ENCODE data around the gene TMEM143.
"Not testable (repeated sequence)": the region's sequence is repeated elsewhere in the genome, so short reads cannot be mapped to it uniquely, and the experiment has no call there.

Gene TMEM143

DNA sequence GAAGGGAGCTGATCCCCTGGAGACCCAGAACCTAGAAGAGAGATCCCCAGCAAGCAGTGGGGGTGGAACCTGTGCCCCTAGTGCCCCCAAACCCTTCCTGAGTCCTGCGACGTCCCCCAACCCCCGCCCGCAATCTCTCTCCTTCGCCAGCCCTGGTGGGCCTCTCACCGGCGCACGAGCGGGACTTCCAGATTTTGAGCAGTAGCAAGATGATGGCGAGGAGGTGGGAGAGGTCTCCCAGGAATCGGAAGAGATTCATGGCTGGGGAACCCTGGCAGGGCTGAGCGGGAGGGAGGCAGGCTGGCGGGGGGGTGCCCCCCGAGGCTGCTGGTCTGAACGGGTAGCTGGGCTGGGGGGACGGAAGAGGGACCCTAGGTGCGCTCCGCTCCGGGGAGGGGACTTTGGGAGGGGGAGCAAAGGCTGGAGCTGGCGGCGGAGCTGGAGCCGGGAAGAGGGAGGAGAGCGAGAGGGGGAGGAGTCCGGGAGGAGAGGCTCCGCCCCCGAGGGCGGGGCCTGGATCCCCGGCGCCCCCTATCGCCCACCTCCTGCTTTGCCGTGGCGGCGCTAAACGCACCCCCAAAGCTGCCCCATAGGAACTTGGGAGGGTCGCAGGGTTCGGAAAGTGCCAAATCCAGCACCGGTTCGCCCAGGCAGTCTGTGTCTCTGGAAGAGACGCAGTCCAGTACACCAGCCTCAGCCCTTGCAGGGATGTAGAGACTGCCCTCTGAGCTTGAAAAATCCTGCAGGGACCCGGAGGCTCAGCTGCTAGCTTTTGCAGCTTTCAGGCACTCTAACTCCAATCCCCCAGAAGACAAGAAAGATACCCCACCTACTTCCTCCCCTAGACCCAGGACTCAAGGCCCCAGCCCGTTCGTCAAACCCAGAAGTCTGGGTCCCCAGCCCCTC, 27.6 kb upstream of the TMEM143 start, which contains the start of gene KDELR1:
KDELR1 (minus strand) TSS at position 452 of the 906 bp plus-strand sequence; CDS start at position 259, 193 bp downstream.
- DNase-seq (ENCODE audit: low read depth, low spot score) = peak; percentile 90

DNA sequence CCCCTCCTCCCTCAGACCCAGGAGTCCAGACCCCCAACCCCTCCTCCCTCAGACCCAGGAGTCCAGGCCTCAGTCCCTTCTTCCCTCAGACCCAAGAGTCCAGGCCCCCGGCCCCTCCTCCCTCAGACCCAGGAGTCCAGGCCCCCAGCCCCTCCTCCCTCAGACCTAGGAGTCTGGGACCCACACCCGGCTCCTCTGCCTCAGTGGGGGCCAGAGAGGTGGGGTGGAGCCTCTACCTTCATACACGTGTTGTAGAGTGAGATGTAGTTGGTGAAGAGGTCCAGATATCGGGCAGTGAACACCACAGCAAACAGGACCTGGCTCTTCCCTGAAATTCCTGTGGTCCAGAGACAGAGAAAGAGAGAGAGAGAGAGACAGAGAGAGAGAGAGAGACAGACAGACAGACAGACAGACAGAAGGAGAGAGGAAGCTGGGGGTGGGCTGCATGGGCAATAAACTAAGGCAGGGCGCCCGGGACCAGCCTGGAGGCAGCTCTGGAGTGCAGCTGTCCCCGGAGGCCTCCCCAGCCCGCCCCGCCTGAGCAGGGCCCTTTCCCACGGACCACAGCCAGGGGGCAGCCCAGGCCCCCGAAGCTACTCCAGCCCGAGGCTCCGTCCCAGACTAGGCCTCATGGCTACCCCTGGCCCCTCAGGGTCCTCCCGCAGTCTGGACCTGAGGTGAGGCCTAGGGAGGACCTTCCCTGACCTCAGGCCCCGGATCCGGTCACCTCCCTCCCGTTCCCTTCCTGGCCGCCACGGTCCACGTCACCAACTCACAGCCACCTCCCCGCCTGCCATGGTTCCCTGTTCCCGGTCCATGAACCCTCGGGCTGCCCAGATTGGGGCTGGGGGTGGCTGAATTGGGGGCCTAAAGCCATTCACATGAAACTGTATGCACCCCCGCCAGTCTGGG, 26.7 kb upstream of the TMEM143 start:
- peak; percentile 89 for DNase-seq (ENCODE audit: low read depth, low spot score)

DNA sequence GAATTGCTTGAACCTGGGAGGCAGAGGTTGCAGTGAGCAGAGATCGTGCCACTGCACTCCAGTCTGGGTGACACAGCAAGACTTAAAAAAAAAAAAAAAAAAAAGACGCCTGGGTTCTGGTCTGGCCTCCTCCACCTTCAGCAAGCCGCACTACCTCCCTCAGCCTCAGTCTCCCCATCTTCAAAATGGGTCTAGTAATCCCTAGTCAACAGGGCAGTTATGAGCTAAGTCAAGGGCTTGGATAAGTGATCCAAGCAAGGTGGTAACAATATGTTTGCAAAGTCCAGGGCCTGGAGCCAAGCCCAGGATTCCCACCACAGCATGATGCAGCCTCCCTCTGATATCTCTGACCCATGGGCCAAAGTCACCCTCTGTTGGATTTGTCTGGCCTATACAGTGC, 23.2 kb upstream of the TMEM143 start:
- DNase-seq (ENCODE audit: low read depth, low spot score) = no peak

DNA sequence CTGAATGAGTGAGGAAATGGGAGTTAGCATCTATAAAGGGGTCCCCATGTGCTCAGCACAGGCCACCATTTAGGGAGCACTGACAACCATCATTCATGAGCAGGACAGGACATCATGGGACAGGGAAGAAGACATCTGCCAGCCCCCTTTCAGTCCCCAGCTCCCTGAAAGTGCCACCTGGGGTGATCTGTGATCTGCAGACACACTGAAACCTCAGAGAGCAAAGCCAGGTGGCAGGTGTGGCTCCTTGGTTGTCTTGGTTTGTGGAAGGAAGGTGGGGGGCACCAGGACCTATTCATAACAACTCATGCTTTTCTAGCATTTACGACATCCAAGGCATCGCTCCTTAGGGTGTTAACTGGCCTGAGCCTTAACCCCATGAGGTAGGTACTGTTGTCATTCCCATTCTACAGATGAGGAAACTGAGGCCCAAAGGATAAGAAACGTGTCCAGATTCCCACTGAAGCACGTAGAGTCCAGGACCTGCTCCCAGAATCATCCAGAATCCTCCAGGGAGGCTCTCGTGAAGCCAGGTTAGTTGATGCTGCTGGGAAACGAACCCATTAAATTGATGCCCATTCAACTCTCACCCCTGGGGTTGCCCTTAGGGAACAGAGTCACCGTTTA, 21.8 kb upstream of the TMEM143 start:
- no peak for DNase-seq (ENCODE audit: low read depth, low spot score)

DNA sequence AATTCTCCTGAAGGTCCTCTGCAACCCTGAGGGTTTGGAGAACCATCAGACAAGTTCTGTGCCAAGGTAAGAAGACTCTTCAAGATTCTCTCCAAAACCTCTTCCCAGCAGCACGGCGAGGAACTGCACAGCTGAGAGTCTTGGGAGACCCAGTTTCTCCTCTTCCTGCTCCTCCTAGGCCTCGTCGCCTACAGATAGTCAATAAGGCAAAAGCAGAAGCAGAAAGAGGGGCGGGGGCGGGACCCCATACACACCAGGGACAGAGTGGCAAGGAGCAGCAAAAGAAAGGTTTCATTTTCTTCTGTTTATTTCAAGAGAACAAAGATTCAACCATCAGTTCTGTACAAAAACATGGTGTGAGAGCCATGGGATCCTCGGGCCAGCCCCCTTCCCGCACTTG, 18.5 kb upstream of the TMEM143 start:
- no peak for DNase-seq (ENCODE audit: low read depth, low spot score)

DNA sequence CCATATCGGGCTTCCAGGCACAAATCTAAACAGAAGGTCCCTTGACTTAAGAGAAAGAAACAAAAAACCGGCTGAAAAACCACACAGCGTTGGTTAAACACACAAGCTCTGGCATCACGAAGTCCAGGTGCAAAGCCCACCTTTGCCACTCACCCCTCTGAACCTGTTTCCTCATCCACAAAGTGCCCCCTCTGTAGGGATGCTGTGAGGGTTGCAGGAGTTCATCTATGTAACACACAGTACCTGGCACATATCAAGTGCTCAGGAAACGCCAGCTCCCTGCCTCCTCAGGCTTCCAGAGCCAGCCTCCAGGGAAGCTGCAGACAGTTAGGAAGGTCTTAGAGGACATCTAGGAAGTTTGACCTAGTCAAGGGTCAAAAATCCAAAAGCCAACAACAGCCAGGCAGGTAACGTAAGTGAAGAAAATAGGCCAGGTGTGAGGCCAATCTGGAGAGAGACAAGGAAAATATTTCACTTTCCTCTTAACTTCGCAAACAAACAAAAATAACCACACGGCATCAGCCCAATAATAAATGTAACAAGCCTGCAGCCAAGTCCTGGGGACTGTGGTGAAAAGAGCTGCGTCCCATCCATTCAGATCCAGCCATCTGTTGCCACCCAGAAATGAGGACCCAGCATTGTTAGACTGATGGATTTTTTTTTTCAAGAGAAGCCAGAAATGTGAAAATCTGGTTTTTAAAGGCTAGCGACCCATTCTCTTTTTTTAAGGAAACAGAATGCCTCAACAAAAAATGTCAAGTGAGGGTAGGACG, 17.6 kb upstream of the TMEM143 start:
- no peak for DNase-seq (ENCODE audit: low read depth, low spot score)

DNA sequence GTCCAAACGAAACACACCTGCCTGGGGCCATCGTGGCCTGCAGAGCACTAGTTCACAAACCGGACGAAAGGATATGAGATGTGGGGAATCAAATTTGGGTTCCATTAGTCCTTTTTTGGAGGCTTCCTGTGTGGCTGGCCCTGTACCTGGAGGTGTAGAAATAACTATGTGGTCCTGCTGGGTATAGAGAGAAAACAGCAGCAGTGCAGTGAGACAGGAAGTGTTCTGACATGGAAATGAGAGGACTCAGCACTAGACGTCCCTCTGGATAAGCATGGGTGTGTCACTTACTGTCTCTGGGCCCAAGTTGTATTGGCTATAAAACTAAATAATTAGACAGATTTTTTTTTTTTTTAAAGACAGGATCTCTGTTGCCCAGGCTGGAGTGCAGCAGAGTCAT, 15.3 kb upstream of the TMEM143 start:
- no peak for DNase-seq (ENCODE audit: low read depth, low spot score)

DNA sequence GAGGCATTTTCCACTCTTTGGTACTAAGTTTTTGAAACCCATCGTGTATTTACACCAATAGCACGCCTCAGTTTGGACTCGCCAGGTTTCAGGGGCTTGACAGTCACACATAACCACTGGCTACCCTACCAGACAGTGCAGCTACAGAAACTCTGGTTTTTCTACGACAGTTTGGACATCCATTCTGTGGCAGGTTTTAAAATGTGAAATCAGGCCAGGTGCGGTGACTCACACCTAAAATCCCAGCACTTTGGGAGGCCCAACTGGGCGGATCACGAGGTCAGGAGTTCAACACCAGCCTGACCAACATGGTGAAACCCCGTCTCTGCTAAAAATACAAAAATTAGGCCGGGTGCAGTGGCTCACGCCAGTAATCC, 14.4 kb upstream of the TMEM143 start:
- no peak for DNase-seq (ENCODE audit: low read depth, low spot score)

DNA sequence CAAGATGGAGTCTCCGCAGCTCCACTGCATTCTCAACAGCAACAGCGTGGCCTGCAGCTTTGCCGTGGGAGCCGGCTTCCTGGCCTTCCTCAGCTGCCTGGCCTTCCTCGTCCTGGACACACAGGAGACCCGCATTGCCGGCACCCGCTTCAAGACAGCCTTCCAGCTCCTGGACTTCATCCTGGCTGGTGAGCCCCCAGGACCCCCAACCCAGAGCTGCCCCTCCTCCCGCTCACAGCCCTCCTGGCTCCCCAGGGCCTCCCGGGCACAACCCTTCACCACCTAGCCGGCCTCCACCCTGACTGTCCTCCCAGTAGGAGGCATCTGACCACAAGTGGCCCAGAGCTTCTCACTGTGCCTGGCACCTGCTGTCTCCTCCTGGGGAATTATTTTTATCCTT, 9.8 kb upstream of the TMEM143 start:
- DNase-seq (ENCODE audit: low read depth, low spot score) = no peak

DNA sequence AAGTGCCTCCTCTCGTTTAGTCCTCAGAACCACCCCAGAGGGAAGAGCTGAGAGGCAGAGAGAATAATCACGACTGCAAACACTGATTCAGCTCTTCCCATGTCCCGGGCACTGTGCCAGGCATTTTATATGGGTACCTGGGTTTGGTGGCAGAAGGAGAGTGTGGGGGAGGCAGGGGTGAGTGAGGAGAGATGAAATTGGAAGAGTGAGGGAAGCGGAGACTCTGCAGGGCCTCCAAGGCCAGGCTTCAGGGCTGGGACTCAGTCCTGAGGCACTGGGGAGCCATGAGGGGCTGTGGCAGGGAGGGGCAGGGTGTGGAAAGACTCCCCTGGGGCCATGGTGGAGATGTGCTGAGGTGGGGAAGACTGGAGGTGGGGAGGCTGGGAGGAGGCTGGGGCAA, 9.2 kb upstream of the TMEM143 start:
- peak; percentile 59 for DNase-seq (ENCODE audit: low read depth, low spot score)

DNA sequence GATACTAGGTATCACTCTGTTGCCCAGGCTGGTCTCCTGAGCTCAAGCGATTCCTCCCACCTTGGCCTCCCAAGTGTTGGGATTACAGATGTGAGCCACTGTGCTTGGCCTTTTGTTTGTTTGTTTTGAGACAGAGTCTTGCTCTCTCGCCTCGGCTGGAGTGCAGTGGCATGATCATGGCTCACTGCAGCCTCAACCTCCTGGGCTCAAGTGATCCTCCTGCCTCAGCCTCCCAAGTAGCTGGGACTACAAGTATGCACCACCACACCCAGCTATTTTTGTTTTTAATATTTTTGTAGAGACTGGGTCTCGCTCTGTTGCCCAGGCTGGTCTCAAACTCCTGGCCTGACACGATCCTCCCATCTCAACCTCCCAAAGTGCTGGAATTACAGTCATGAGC, 8.0 kb upstream of the TMEM143 start:
- not testable (repeated sequence) for DNase-seq (ENCODE audit: low read depth, low spot score)

DNA sequence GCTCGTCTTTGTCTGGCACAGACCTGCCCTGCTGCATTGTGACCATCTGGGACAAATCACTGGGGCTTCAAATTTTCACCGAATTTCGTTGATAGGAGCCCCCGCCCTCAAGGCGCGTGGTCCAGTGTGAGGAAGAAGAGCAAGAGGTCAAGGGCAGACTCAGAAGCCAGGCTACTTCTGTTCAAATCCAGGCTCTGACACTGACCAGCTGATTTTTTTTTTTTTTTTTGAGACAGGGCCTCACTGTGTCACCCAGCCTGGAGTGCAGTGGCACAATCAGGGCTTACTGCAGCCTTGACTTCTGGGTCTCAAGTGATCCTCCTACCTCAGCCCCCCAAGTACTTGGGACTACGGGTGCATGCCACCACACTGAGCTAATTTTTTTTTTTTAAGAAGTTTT, 7.6 kb upstream of the TMEM143 start:
- no peak for DNase-seq (ENCODE audit: low read depth, low spot score)

DNA sequence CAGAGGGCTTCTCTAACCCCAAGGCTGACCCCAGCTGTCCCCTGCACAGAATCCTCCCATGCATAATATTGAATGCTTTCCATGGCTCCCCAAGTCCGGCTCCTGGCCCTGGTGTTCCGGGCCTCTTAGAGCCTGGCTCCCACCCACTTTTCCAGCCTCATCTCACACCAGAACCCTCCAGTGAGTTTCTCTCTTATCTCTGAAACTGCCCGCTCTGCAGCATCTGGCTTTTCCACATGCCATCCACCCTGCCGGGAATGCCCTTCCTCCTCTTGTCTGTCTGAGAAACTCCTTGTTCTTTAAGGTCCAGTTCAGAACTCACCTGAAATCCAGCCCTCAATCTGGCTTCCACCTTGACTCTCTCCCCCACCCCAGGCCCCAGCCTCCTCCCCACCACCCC, 7.2 kb upstream of the TMEM143 start:
- no peak for DNase-seq (ENCODE audit: low read depth, low spot score)

DNA sequence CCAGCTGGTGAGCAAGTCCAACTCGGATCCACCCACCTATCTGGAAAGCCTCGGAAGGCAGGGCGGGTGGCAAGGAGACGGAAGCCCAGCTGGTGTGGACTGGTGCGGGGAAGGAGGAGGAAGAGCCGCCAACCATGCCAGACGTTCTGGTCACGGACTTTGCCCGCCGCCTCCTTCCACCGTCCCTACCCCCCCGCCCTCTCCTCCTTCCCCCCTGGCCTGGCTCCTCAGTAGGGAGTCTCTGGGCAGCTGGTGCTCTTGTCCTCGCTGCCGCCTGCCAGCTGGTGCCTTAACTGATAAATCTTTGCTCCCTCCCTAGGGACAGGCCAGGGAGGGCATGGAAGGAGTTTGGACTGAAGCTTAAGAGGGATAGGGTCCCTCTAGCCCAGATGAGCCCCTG, 5.2 kb upstream of the TMEM143 start:
- no peak for DNase-seq (ENCODE audit: low read depth, low spot score)

DNA sequence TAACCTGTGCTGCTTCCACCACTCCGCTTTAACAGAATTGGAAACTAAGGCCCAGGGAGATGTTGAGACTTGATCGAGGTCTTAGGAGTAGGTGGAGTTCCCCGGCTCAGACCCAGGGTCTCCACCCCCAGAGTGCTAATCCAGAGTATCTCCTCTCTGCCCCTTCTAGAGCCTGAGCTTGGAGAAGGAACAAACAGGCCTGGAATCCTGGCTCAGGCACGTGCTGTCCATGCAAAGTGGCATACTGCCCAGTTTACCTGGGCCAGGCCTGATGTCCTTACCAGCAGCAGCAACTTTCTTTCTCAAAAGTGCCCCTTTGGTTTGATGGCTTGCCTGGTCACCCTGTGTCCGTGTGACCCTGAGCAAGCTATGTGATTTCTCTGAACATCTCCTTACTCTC, 4.1 kb upstream of the TMEM143 start:
- no peak for DNase-seq (ENCODE audit: low read depth, low spot score)

DNA sequence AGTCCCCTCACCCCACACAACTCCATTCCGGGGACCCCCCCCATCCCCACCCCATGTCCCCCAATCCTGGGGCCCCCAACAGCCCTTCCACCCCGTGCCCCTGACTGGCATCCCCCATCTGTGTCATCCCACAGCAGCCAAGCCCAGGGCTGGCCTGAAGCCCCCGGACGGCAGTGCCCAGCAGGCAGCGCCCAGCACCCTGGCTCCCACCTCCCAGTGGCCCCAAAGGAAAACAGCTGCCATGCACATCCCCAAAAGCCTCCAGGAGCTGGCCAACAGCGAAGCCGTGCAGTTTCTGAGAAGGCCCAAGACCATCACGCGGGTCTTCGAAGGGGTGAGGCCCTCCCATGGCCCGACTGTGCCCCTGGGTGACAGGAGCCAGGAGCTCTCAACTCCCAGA, 1.9 kb upstream of the TMEM143 start:
- no peak for DNase-seq (ENCODE audit: low read depth, low spot score)

DNA sequence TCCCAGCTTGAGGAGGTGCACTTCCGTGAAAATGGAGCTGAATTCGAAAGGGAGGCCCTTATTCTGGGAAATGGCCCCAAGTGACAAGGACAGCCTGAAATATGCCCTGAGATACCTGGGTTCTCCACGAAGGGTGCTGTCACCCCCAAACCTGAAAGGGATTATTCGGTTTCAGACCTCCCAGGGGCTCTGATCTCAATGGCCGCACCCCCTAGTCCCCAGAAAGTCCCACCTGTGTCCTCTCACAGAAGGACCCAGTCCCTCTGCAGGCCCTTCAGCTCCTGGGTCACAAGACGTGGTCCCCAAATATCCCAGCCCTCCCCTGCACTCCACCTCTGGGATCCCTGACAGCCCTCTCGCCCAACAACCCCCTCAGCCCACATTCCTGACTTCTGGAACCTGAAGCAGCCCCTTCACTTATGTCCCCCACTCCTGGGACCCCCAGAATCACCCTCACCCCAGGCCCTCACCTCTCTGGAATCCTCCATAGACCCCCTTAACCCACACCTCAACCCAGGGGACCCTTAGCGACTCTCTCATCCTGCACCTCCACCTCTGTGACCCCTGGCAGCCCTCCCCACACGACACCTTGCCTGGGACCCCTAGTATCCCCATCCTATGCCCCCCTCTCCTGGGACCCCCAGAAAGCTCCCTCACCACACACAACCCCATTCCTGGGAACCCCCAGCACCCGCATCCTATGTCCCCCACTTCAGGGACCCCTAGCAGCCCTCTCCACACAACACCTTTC, 1.0 kb upstream of the TMEM143 start:
- DNase-seq (ENCODE audit: low read depth, low spot score) = no peak

DNA sequence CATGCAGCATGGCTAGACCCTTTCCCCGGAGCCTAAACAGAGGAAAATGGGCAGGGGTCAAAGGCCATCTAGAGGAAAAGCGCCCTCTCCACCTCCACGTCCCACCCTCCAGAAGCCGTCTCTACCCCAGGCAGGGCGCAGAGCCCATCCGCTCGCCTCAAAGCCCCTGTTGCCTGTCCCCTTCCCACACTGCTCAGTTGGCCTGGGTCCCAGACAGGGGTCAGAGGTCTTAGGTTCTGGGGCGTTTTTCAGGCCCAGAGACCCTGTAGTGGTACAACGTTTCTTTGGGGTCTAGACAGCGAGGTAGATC, 285 bp downstream of the TMEM143 start:
- DNase-seq (ENCODE audit: low read depth, low spot score) = no peak

DNA sequence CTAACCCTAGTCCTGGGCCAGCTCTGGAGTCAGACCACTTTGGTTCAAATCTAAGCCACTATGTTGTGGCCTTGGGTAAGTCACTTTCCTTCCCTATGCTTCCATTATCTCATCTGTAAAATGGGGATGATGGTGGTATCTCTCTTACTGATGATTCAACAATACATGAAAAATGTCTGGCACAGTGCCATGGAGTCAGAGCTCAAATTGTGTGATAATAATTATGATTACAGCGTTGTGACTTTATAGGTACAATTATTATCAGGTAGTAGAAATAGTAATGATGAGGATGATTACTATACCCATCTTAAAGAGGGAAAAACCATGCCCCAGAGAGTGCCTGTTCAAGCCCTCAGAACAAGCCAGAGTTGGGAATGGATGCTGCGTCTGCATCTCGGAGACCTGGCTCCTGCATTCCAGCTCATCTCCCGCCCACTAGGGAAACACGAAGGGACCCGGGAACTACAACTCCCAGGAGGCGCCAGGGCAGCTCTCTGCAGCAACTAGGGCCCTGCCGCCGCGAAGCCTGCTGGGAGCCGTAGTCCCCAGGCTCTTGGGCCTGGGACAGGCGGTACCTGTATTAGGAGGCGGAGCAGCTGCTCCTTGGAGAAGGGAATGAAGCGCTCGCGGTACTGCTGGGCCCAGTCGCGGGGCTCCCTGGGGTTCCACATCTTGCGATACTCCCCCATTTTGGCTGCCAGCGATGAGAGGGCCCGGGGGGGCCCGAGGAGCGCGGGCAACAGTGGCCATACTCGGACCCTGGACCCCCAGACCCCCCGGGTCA, 832 bp downstream of the TMEM143 start:
- peak; percentile 98 for DNase-seq (ENCODE audit: low read depth, low spot score)

DNA sequence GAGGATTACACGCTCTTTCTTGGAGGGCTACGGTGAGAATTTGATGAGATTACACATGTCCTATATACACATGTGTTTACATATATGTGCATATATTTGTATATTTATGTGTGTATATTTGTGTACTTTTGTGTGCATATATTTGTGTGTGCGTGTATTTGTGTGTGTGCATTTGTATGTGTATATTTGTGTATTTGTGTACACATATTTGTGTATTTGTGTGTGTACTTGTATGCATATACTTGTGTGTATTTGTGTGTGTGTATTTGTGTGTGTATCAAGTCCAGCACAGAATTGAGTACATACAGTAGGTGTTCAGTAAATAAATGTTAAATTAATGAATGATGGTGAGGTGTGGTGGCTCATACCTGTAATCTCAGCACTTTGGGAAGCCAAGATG, 1.8 kb downstream of the TMEM143 start:
- no peak for DNase-seq (ENCODE audit: low read depth, low spot score)

All from astrocyte of the hippocampus (primary cell).